GM23248 (cell line): ENCODE results near the gene SMYD4. TPM values are rescaled to one million over a fixed set of nuclear protein-coding genes. Genes with fewer than 3 reads are reported as not detected.
A peak's percentile ranks its signal among the peaks of the same experiment; 100 is the strongest.

Experiments
- DNase-seq: peaks from one replicate; pipeline ENCODE4 v3.0.0-alpha.2; 2015
- H2AFZ ChIP-seq: fragments of 200-600 bp; sonication (generic); 2 replicates; pipeline ENCODE4 v1.6.1; 2016; ENCODE audit warnings: antibody characterized with exemption
- H3F3A ChIP-seq: fragments of 200-600 bp; sonication (generic); 2 replicates; pipeline ENCODE4 v1.6.1; 2016; ENCODE audit warnings: mild to moderate bottlenecking, antibody characterized with exemption, mixed run types; ENCODE audit not compliant: insufficient read depth
- H3K27ac ChIP-seq: fragments of 200-600 bp; sonication (generic); 2 replicates; pipeline ENCODE4 v1.5.1; 2016; ENCODE audit warnings: mild to moderate bottlenecking
- H3K27me3 ChIP-seq: fragments of 200-600 bp; sonication (generic); replicated peaks from 2 replicates; pipeline ENCODE4 v1.6.1; 2016; ENCODE audit warnings: mild to moderate bottlenecking; ENCODE audit not compliant: insufficient read depth
- H3K36me3 ChIP-seq: fragments of 200-600 bp; sonication (generic); 2 replicates; pipeline ENCODE4 v1.6.1; 2016; ENCODE audit warnings: low read depth, mild to moderate bottlenecking
- H3K4me1 ChIP-seq: fragments of 200-600 bp; sonication (generic); 2 replicates; pipeline ENCODE4 v1.6.1; 2016; ENCODE audit warnings: mild to moderate bottlenecking; ENCODE audit not compliant: insufficient read depth
- H3K4me2 ChIP-seq: fragments of 200-600 bp; sonication (generic); one replicate; pipeline ENCODE4 v1.6.1; 2016; ENCODE audit warnings: mild to moderate bottlenecking; ENCODE audit not compliant: unreplicated experiment
- H3K4me3 ChIP-seq: fragments of 200-600 bp; sonication (generic); 2 replicates; pipeline ENCODE4 v1.5.1; 2016; ENCODE audit warnings: mild to moderate bottlenecking
- H3K79me2 ChIP-seq: fragments of 200-600 bp; sonication (generic); 2 replicates; pipeline ENCODE4 v1.6.1; 2016; ENCODE audit warnings: mild to moderate bottlenecking; ENCODE audit not compliant: insufficient read depth
- H3K9ac ChIP-seq: fragments of 200-600 bp; sonication (generic); 2 replicates; pipeline ENCODE4 v1.6.1; 2016; ENCODE audit warnings: mild to moderate bottlenecking
- H3K9me2 ChIP-seq: fragments of 200-600 bp; sonication (generic); 2 replicates; pipeline ENCODE4 v1.6.1; 2016; ENCODE audit warnings: mixed run types, mild to moderate bottlenecking, moderate library complexity; ENCODE audit not compliant: insufficient read depth
- H3K9me3 ChIP-seq: fragments of 200-600 bp; sonication (generic); one replicate; pipeline ENCODE4 v1.6.1; 2017; ENCODE audit warnings: low read depth
- H4K20me1 ChIP-seq: fragments of 200-600 bp; sonication (generic); 2 replicates; pipeline ENCODE4 v1.6.0; 2016; ENCODE audit not compliant: insufficient read depth
- EZH2 ChIP-seq: fragments of 200-600 bp; sonication (generic); IDR thresholded peaks from 2 replicates; pipeline ENCODE4 v1.6.1; 2018; ENCODE audit warnings: antibody characterized with exemption, mild to moderate bottlenecking; ENCODE audit not compliant: insufficient read depth, poor library complexity, severe bottlenecking
- EZH2phosphoT487 ChIP-seq: fragments of 200-600 bp; sonication (generic); IDR thresholded peaks from 2 replicates; pipeline ENCODE4 v1.6.1; 2018; ENCODE audit warnings: antibody characterized with exemption, moderate library complexity, mild to moderate bottlenecking, low read depth; ENCODE audit not compliant: insufficient read depth
- WGBS, 2 experiments: methylation state at CpG; one replicate each; pipeline ENCODE4 v1.1.6; 2015 to 2017; ENCODE audit warnings: low lambda C conversion rate in 2 of 2, low coverage in 1 of 2; ENCODE audit errors: missing lambda C conversion rate in 2 of 2; 5-methylcytosine and 5-hydroxymethylcytosine counted together
- in situ Hi-C: fragments of 300-500 bp; cut with MboI; formaldehyde crosslinking; loops from 2 replicates; pipeline ENCODE4 v1.15.0; 2020
- polyA plus RNA-seq: library from polyadenylated mRNA; unstranded; fragments of >200 nt; fragmentation: Nextera tagmentation; extraction: Ambion mirVana; gene quantifications from 2 replicates; pipeline ENCODE4 v1.2.1, GENCODE V29; 2016
- total RNA-seq: library from RNA; depleted of rRNA; stranded (reverse); fragments of >200 nt; shearing (Covaris generic); gene quantifications from 2 replicates; pipeline ENCODE4 v1.2.3, GENCODE V29; 2014

The SMYD4 gene
- total and polyA plus RNA-seq, 2 experiments from 2014 or later = 3.6 to 7.5 TPM

GRCh38 chr17:1868090-1868489 lies 38.4 kb upstream of the SMYD4 start:
- no peak for TF ChIP-seq EZH2
- TF ChIP-seq EZH2phosphoT487 = no peak
- Histone ChIP-seq H3K27me3 (no peaks in the 10 kb centered on the region), H3K9ac (no peak overlapping the region), H3K4me1 (no peaks in the 10 kb centered on the region), H4K20me1 (no peaks in the 10 kb centered on the region), H3K4me3 (no peak overlapping the region), H3K79me2 (no peaks in the 10 kb centered on the region), H3K4me2 (no peak overlapping the region), H2AFZ (no peak overlapping the region), H3K27ac (no peak overlapping the region), H3K36me3 (no peaks in the 10 kb centered on the region; the same call in 1 of the 2 replicates), H3K9me3 (no peaks in the 10 kb centered on the region), H3F3A (no peaks in the 10 kb centered on the region), H3K9me2 (no peaks in the 10 kb centered on the region)
- WGBS, 2 experiments = 92% methylated on average over 8 of the region's 8 CpGs
- in situ Hi-C loops = no loop called here
- DNase-seq = no peak

- Histone ChIP-seq H3K9me3 (no peaks in the 10 kb centered on the region), H2AFZ (no peak overlapping the region), H4K20me1 (no peaks in the 10 kb centered on the region), H3K36me3 (no peaks in the 10 kb centered on the region; the same call in 1 of the 2 replicates), H3K79me2 (no peaks in the 10 kb centered on the region), H3K4me3 (no peak overlapping the region), H3F3A (no peaks in the 10 kb centered on the region), H3K4me1 (no peaks in the 10 kb centered on the region), H3K9me2 (no peaks in the 10 kb centered on the region), H3K9ac (no peak overlapping the region), H3K4me2 (no peak overlapping the region), H3K27me3 (no peaks in the 10 kb centered on the region), H3K27ac (no peak overlapping the region)
- DNase-seq = no peak
- TF ChIP-seq EZH2phosphoT487 (no peak), EZH2 (no peak)
- 95 to 98% methylated on average over 3 of the region's 3 CpGs for WGBS, 2 experiments
- in situ Hi-C loops = no loop called here
These were observed 37.6 kb upstream of the SMYD4 start for GRCh38 chr17:1867307-1867706.

- Histone ChIP-seq H3K9me3 (no peaks in the 10 kb centered on the region), H2AFZ (no peak overlapping the region), H3K4me2 (no peak overlapping the region), H3F3A (no peaks in the 10 kb centered on the region), H3K9ac (no peak overlapping the region), H3K9me2 (no peaks in the 10 kb centered on the region), H3K36me3 (no peaks in the 10 kb centered on the region), H3K4me1 (no peaks in the 10 kb centered on the region), H3K27ac (no peak overlapping the region), H3K4me3 (no peak overlapping the region), H3K27me3 (no peaks in the 10 kb centered on the region), H3K79me2 (no peaks in the 10 kb centered on the region), H4K20me1 (no peaks in the 10 kb centered on the region)
- in situ Hi-C loops = no loop called here
- peak; percentile 50 for DNase-seq
- TF ChIP-seq EZH2 = no peak
- no peak for TF ChIP-seq EZH2phosphoT487
- 86 to 87% methylated on average over 17 of the region's 17 CpGs for WGBS, 2 experiments
These were observed 35.7 kb upstream of the SMYD4 start for GRCh38 chr17:1865252-1866037.

GRCh38 chr17:1861391-1862010 lies 31.8 kb upstream of the SMYD4 start:
- H3K27me3 ChIP-seq = no peaks in the 10 kb centered on the region
- H3F3A ChIP-seq = no peaks in the 10 kb centered on the region
- TF ChIP-seq EZH2 (no peak), EZH2phosphoT487 (no peak)
- no peak overlapping the region for H3K4me2 ChIP-seq
- no peaks in the 10 kb centered on the region for H3K4me1 ChIP-seq
- in situ Hi-C loops = no loop called here
- WGBS, 2 experiments = 81 to 85% methylated on average over 16 of the region's 16 CpGs
- H4K20me1 ChIP-seq = no peaks in the 10 kb centered on the region
- H2AFZ ChIP-seq = no peak overlapping the region
- no peaks in the 10 kb centered on the region for H3K79me2 ChIP-seq
- no peak overlapping the region for H3K9ac ChIP-seq
- peaks cover 4% of the 10 kb centered on the region; the same call in 1 of the 2 replicates for H3K36me3 ChIP-seq
- H3K9me3 ChIP-seq = no peaks in the 10 kb centered on the region
- no peak overlapping the region for H3K4me3 ChIP-seq
- no peak overlapping the region for H3K27ac ChIP-seq
- no peaks in the 10 kb centered on the region for H3K9me2 ChIP-seq
- DNase-seq = no peak
